ENCODE measurements around the gene CARMIL1. TPM values are rescaled to one million over a fixed set of nuclear protein-coding genes. Genes with fewer than 3 reads are reported as not detected.

Gene CARMIL1
- total RNA-seq, 1 experiment from 2014 or later, result 23.6 TPM

- Histone ChIP-seq H4K5ac (ENCODE audit: insufficient read length, low read depth, low read length) (no peak overlapping the region), H3K27ac (ENCODE audit: insufficient read length, low read depth, low read length) (no peak overlapping the region), H3K79me2 (ENCODE audit: insufficient read depth, low read length) (no peaks in the 10 kb centered on the region; the same call in 1 of the 2 replicates), H2BK12ac (ENCODE audit: insufficient read length, low read depth, low read length) (no peak overlapping the region), H3K9ac (ENCODE audit: extremely low read depth, insufficient read length, low read length) (no peak overlapping the region), H4K20me1 (ENCODE audit: control insufficient read depth, insufficient read depth, insufficient read length) (no peaks in the 10 kb centered on the region), H3K14ac (ENCODE audit: insufficient read depth, low read length) (no peak overlapping the region), H2BK120ac (ENCODE audit: low read depth, low read length, poor library complexity, severe bottlenecking) (no peak overlapping the region), H2BK20ac (ENCODE audit: low read depth, low read length, poor library complexity, severe bottlenecking) (no peak overlapping the region), H3K4me2 (ENCODE audit: insufficient read depth, insufficient read length, low read length) (peak overlapping the region; percentile 73), H2BK5ac (ENCODE audit: insufficient read length, low read length) (no peak overlapping the region), H4K91ac (ENCODE audit: insufficient read length, low read depth, low read length) (no peak overlapping the region), H3K4ac (ENCODE audit: low read depth, low read length) (no peak overlapping the region), H3K18ac (ENCODE audit: insufficient read length, low read depth, low read length) (no peak overlapping the region), H3T11ph (ENCODE audit: low read length) (no peak overlapping the region), H3K9me3 (ENCODE audit: control insufficient read depth, low read depth, low read length) (no peaks in the 10 kb centered on the region), H4K8ac (replicated peaks; ENCODE audit: insufficient read length, low read depth, low read length) (no peak overlapping the region), H2BK15ac (ENCODE audit: low read depth, low read length) (no peak overlapping the region), H3K56ac (ENCODE audit: insufficient read length, low read depth, low read length) (no peak overlapping the region), H3K27me3 (ENCODE audit: insufficient read depth, low read length) (no peaks in the 10 kb centered on the region), H2AFZ (ENCODE audit: low read length) (no peak overlapping the region), H3K4me1 (ENCODE audit: insufficient read depth, low read length) (0 out of 2 replicates have a peak, but pooled peaks cover 2% of the 10 kb centered on the region), H3K79me1 (ENCODE audit: insufficient read depth, low read depth, low read length, poor library complexity, severe bottlenecking) (no peaks in the 10 kb centered on the region), H3K23me2 (ENCODE audit: insufficient read length, low read depth, low read length, poor library complexity, severe bottlenecking) (peaks cover 17% of the 10 kb centered on the region), H3K23ac (ENCODE audit: insufficient read length, low read depth, low read length) (no peak overlapping the region), H2AK5ac (ENCODE audit: insufficient read length, low read length) (no peak overlapping the region)
- WGBS (ENCODE audit: extremely low coverage, insufficient read length, low lambda C conversion rate), result no CpG with 5 or more reads among the region's 1 CpG
- no peaks in the 10 kb centered on the region; a peak in 1 of 7 replicates for H3K36me3 Mint-ChIP-seq (ENCODE audit: insufficient read depth in 1 of 3, low read depth in 3 of 3)
- no peaks in the 10 kb centered on the region for H3K9me3 Mint-ChIP-seq
- no peak for TF ChIP-seq CTCF (conservative IDR thresholded peaks at IDR 0.05)
- DNase-seq, result no peak
- no peak overlapping the region for H3K27ac Mint-ChIP-seq
- H3K4me3 Mint-ChIP-seq, result peak overlapping the region; percentile 93 to 96
- peaks cover 26 to 30% of the 10 kb centered on the region in 2 experiments for H3K4me1 Mint-ChIP-seq
- no peaks in the 10 kb centered on the region; the same call in 1 of the 2 replicates for H3K27me3 Mint-ChIP-seq (ENCODE audit: low read depth)
These were observed 1.3 kb upstream of the CARMIL1 start for GRCh38 chr6:25277857-25278256.

Data from H9 (cell line).